B cell (primary cell): Measurements from ENCODE around the gene KDM6B. TPM values are rescaled to one million over a fixed set of nuclear protein-coding genes. Genes with fewer than 3 reads are reported as not detected.

Experiments
- ATAC-seq: fragments of 200-7000 bp; cut with Tn5 transposase; one replicate; pipeline ENCODE4 v1.10.0; 2021; ENCODE audit warnings: low read depth, mild to moderate bottlenecking, moderate number of reproducible peaks, moderate library complexity
- CTCF ChIA-PET: fragments of 350-600 bp; sonication (Branson Sonifier 250); formaldehyde crosslinking; loops from one replicate; lab custom pipeline; 2021; ENCODE audit warnings: antibody characterized with exemption, inconsistent platforms; lab: Charles Lee
- POLR2A ChIA-PET: fragments of 350-600 bp; sonication (Branson Sonifier 250); formaldehyde crosslinking; loops from one replicate; lab custom pipeline; 2021; ENCODE audit warnings: antibody characterized with exemption; lab: Charles Lee
- DNase-seq: peaks from one replicate; pipeline ENCODE4 v3.0.0; 2013
- H2AFZ ChIP-seq: 2 replicates; pipeline ENCODE4 v1.6.1; 2012; ENCODE audit warnings: mild to moderate bottlenecking, low read depth, low read length; ENCODE audit not compliant: insufficient read depth, poor library complexity, severe bottlenecking
- H3K27ac ChIP-seq, 2 donors: 1 replicate in 1 of 2; 2 replicates in 1 of 2; pipeline ENCODE4 v1.5.1; 2012 to 2013; ENCODE audit warnings: low read length in 2 of 2, mild to moderate bottlenecking in 2 of 2, moderate library complexity in 1 of 2
- H3K27me3 ChIP-seq, 4 experiments: fragments of 200-600 bp in 1 of 4; sonication (generic) in 1 of 4; replicated peaks in 1 of 4; 1 replicate in 2 of 4; 2 replicates in 2 of 4; pipeline versions ENCODE4 v1.6.1 to v1.7.0; 2013 to 2016; ENCODE audit warnings: low read length in 3 of 4, mild to moderate bottlenecking in 2 of 4, mixed read lengths in 1 of 4, moderate library complexity in 1 of 4; ENCODE audit not compliant: insufficient read depth in 4 of 4, control insufficient read depth in 3 of 4; ENCODE audit errors: control extremely low read depth in 1 of 4
- H3K36me3 ChIP-seq, 2 experiments: replicated peaks in 1 of 2; 1 replicate in 1 of 2; 2 replicates in 1 of 2; pipeline versions ENCODE4 v1.6.1 to v1.7.1; 2013; ENCODE audit warnings: low read length in 1 of 2; ENCODE audit not compliant: insufficient read depth in 2 of 2, control insufficient read depth in 1 of 2; ENCODE audit errors: control extremely low read depth in 1 of 2, extremely low read depth in 1 of 2
- H3K4me1 ChIP-seq, 2 donors: fragments of 200-600 bp in 1 of 2; sonication (generic) in 1 of 2; 1 replicate in 1 of 2; 2 replicates in 1 of 2; pipeline versions ENCODE4 v1.5.1 to v1.6.1; 2013 to 2017; ENCODE audit warnings: low read length in 2 of 2; ENCODE audit not compliant: control insufficient read depth in 2 of 2, insufficient read depth in 2 of 2
- H3K4me2 ChIP-seq: replicated peaks from 2 replicates; pipeline ENCODE3; 2012; ENCODE audit warnings: mild to moderate bottlenecking, low read depth, low read length; ENCODE audit not compliant: poor library complexity, severe bottlenecking
- H3K4me3 ChIP-seq, 5 experiments: fragments of 200-600 bp in 1 of 5; sonication (generic) in 1 of 5; 1 replicate in 3 of 5; 2 replicates in 2 of 5; pipeline versions ENCODE4 v1.5.1 to v1.7.0; 2011 to 2016; ENCODE audit warnings: low read length in 4 of 5, mild to moderate bottlenecking in 4 of 5, low read depth in 2 of 5, control low read depth in 1 of 5, moderate library complexity in 1 of 5; ENCODE audit not compliant: insufficient read depth in 1 of 5; ENCODE audit errors: control extremely low read depth in 1 of 5, extremely low read depth in 1 of 5
- H3K79me2 ChIP-seq: fragments of 200-600 bp; sonication (generic); one replicate; pipeline ENCODE4 v1.6.0; 2016; ENCODE audit warnings: low read length; ENCODE audit not compliant: control insufficient read depth, insufficient read depth
- H3K9ac ChIP-seq: fragments of 200-600 bp; sonication (generic); 2 replicates; pipeline ENCODE4 v1.6.1; 2017; ENCODE audit warnings: mild to moderate bottlenecking, low read length, moderate library complexity
- H3K9me3 ChIP-seq, 3 donors: one replicate each; pipeline versions ENCODE4 v1.6.1 to v1.7.1; 2013; ENCODE audit warnings: low read length in 2 of 3; ENCODE audit not compliant: control insufficient read depth in 2 of 3, insufficient read depth in 1 of 3; ENCODE audit errors: control extremely low read depth in 1 of 3
- H4K20me1 ChIP-seq: 2 replicates; pipeline ENCODE4 v1.6.0; 2012; ENCODE audit warnings: mild to moderate bottlenecking, low read length; ENCODE audit not compliant: insufficient read depth, control insufficient read depth, poor library complexity, severe bottlenecking
- H3K27ac Mint-ChIP-seq: one replicate; pipeline ENCODE4 v1.8.0; 2021; ENCODE audit warnings: mixed read lengths
- H3K27me3 Mint-ChIP-seq: one replicate; pipeline ENCODE4 v1.8.0; 2021; ENCODE audit warnings: mixed read lengths
- H3K4me1 Mint-ChIP-seq: one replicate; pipeline ENCODE4 v1.8.0; 2021; ENCODE audit warnings: mixed read lengths
- H3K4me3 Mint-ChIP-seq: one replicate; pipeline ENCODE4 v1.8.0; 2021; ENCODE audit warnings: mixed read lengths
- H3K9me3 Mint-ChIP-seq: one replicate; pipeline ENCODE4 v1.8.0; 2022; ENCODE audit warnings: mixed read lengths; ENCODE audit not compliant: insufficient read depth
- EZH2 ChIP-seq: IDR thresholded peaks from 2 replicates; pipeline ENCODE4 v1.6.1; 2012; ENCODE audit warnings: borderline replicate concordance, low read depth, mild to moderate bottlenecking, moderate library complexity, low read length; ENCODE audit not compliant: insufficient read depth, poor library complexity, severe bottlenecking
- WGBS: methylation state at CpG from one replicate; pipeline ENCODE4 v1.1.5; 2013; ENCODE audit warnings: missing lambda C conversion rate; ENCODE audit not compliant: insufficient coverage; 5-methylcytosine and 5-hydroxymethylcytosine counted together
- intact Hi-C: fragments of 100-400 bp; cut with micrococcal nuclease; formaldehyde crosslinking; loops from one replicate; pipeline ENCODE4 v1.10.0; 2022
- polyA plus RNA-seq: library from polyadenylated mRNA; depleted of rRNA; stranded (reverse); fragments of >200 nt; gene quantifications from 2 replicates; pipeline ENCODE4 v1.2.3, GENCODE V29; 2012
- total RNA-seq, 2 donors: library from RNA; stranded (reverse); fragments of 120-200 nt in 1 of 2; gene quantifications; 1 replicate in 1 of 2; 2 replicates in 1 of 2; pipeline versions ENCODE4 v1.2.3 to v1.2.4, GENCODE V29; 2013 to 2022
- TF ChIP-seq, protein P1 (sequence below): fragments of 200-600 bp; IDR thresholded peaks from one replicate; pipeline ENCODE4 v1.8.0; 2022; ENCODE audit warnings: antibody characterized with exemption, mild to moderate bottlenecking

KDM6B gene
- total and polyA plus RNA-seq, 2 donors (not counting 1 experiment from before 2014, with no cell fraction given) = 18.6 to 110 TPM

DNA sequence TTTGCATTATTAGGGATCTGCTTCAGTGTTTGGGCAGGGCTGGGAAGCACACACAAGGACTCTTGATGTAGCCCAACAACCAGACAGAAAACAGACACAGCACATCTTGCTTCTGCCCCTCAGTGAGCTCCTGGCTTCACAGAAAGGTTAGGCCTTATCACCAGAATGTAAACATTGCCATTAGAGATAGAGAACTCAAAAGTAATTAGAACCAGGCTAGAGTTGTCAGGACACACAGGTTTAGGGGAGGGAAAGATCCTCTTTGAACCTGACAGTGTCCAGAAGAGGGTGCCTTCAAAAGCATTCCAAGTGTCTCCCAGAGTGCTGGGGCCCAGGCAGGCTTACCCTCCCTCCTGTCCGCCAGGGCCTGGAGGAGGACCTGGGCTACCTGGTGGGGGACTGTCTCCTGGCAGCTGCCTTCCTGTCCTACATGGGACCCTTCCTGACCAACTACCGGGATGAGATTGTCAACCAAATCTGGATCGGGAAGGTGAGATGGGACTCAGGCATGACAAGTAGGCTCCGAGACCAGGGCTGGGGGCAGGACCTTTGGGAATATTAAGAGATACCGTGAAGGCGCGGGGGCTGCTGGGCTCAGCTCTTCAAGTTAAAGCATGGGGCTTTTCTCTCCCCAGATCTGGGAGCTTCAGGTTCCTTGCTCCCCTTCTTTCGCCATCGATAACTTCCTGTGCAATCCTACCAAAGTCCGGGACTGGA lies 16.9 kb upstream of the KDM6B start:
- no peak for TF ChIP-seq EZH2
- TF ChIP-seq, protein P1, sequence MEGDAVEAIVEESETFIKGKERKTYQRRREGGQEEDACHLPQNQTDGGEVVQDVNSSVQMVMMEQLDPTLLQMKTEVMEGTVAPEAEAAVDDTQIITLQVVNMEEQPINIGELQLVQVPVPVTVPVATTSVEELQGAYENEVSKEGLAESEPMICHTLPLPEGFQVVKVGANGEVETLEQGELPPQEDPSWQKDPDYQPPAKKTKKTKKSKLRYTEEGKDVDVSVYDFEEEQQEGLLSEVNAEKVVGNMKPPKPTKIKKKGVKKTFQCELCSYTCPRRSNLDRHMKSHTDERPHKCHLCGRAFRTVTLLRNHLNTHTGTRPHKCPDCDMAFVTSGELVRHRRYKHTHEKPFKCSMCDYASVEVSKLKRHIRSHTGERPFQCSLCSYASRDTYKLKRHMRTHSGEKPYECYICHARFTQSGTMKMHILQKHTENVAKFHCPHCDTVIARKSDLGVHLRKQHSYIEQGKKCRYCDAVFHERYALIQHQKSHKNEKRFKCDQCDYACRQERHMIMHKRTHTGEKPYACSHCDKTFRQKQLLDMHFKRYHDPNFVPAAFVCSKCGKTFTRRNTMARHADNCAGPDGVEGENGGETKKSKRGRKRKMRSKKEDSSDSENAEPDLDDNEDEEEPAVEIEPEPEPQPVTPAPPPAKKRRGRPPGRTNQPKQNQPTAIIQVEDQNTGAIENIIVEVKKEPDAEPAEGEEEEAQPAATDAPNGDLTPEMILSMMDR = no peak
- WGBS = 93% methylated on average over 10 of the region's 10 CpGs
- Mint-ChIP-seq H3K9me3 (no peaks in the 10 kb centered on the region), H3K27ac (no peak overlapping the region), H3K27me3 (peaks cover 9% of the 10 kb centered on the region), H3K4me3 (no peak overlapping the region), H3K4me1 (no peaks in the 10 kb centered on the region)
- H3K79me2 ChIP-seq = no peaks in the 10 kb centered on the region
- no peak overlapping the region for H2AFZ ChIP-seq
- CTCF ChIA-PET = interaction anchor here (0.6 to 2.2 kb wide), 2 partner anchors 74 to 271 kb away, joined by 3 to 6 read pairs; no protein-coding TSS in a partner anchor
- POLR2A ChIA-PET = no interaction called here
- H3K4me3 ChIP-seq = no peak overlapping the region
- H3K9me3 ChIP-seq = no peaks in the 10 kb centered on the region
- no peaks in the 10 kb centered on the region for H3K4me1 ChIP-seq
- H3K9ac ChIP-seq = no peak overlapping the region
- H3K27me3 ChIP-seq = no peaks in the 10 kb centered on the region
- DNase-seq (no peak), ATAC-seq (no peak)
- intact Hi-C loops = no loop called here
- no peaks in the 10 kb centered on the region for H3K36me3 ChIP-seq
- H3K27ac ChIP-seq = no peak overlapping the region
- H3K4me2 ChIP-seq = no peak overlapping the region
- H4K20me1 ChIP-seq = no peaks in the 10 kb centered on the region

DNA sequence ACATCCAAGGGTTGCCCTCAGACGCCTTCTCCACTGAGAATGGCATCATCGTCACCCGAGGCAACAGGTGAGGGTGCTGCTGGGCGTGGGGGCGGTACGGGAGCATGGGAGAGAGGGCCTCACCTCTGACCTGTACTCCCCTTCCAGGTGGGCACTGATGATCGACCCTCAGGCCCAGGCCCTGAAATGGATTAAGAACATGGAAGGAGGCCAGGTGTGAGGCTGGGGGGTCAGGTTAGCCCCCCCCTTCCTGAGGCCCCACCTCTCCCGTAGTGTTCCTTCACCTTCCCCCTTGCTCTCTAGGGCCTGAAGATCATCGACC lies 16.4 kb upstream of the KDM6B start:
- 84% methylated on average over 5 of the region's 9 CpGs for WGBS
- Histone ChIP-seq H3K4me3 (no peak overlapping the region), H3K9ac (no peak overlapping the region), H4K20me1 (no peaks in the 10 kb centered on the region), H2AFZ (no peak overlapping the region), H3K4me2 (no peak overlapping the region), H3K27ac (no peak overlapping the region), H3K9me3 (no peaks in the 10 kb centered on the region), H3K79me2 (no peaks in the 10 kb centered on the region), H3K27me3 (no peaks in the 10 kb centered on the region), H3K36me3 (no peaks in the 10 kb centered on the region), H3K4me1 (no peaks in the 10 kb centered on the region)
- no peaks in the 10 kb centered on the region for H3K4me1 Mint-ChIP-seq
- ChIA-PET POLR2A (no interaction called here), CTCF (interaction anchor here (0.6 to 2.4 kb wide), 3 partner anchors 81 to 271 kb away, joined by 3 to 14 read pairs (median 3); no protein-coding TSS in a partner anchor)
- no peak overlapping the region for H3K4me3 Mint-ChIP-seq
- no peak for DNase-seq
- ATAC-seq = no peak
- H3K9me3 Mint-ChIP-seq = no peaks in the 10 kb centered on the region
- intact Hi-C loops = no loop called here
- no peak overlapping the region for H3K27ac Mint-ChIP-seq
- TF ChIP-seq EZH2 = no peak
- TF ChIP-seq, protein P1 = no peak
- peaks cover 8% of the 10 kb centered on the region for H3K27me3 Mint-ChIP-seq
